ENCODE data around the gene HTR5A.

Gene HTR5A

GRCh38 chr7:155073922-155074321 is 3.8 kb downstream of the HTR5A start:
- Histone ChIP-seq H3K27me3 (ENCODE audit: control insufficient read depth in 2 of 2, insufficient read depth in 2 of 2, low read length in 2 of 2) (peaks cover 2% of the 10 kb centered on the region in 2 donors), H3K9me3 (ENCODE audit: control insufficient read depth in 2 of 2, low read length in 2 of 2) (no peaks in the 10 kb centered on the region), H3K4me1 (ENCODE audit: control insufficient read depth in 2 of 2, insufficient read depth in 2 of 2, low read length in 2 of 2) (no peaks in the 10 kb centered on the region), H3K36me3 (ENCODE audit: control insufficient read depth in 2 of 2, insufficient read depth in 2 of 2, low read length in 2 of 2) (no peaks in the 10 kb centered on the region), H3K9ac (ENCODE audit: low read depth in 1 of 2, low read length in 2 of 2) (no peak overlapping the region), H3K27ac (ENCODE audit: low read depth in 2 of 2, low read length in 2 of 2) (no peak overlapping the region), H3K4me3 (ENCODE audit: low read length in 2 of 2) (no peak overlapping the region)

- Histone ChIP-seq H3K27ac (ENCODE audit: low read depth in 2 of 2, low read length in 2 of 2) (no peak overlapping the region), H3K4me3 (ENCODE audit: low read length in 2 of 2) (no peak overlapping the region), H3K4me1 (ENCODE audit: control insufficient read depth in 2 of 2, insufficient read depth in 2 of 2, low read length in 2 of 2) (no peaks in the 10 kb centered on the region), H3K9me3 (ENCODE audit: control insufficient read depth in 2 of 2, low read length in 2 of 2) (no peaks in the 10 kb centered on the region), H3K27me3 (ENCODE audit: control insufficient read depth in 2 of 2, insufficient read depth in 2 of 2, low read length in 2 of 2) (no peaks in the 10 kb centered on the region), H3K36me3 (ENCODE audit: control insufficient read depth in 2 of 2, insufficient read depth in 2 of 2, low read length in 2 of 2) (no peaks in the 10 kb centered on the region), H3K9ac (ENCODE audit: low read depth in 1 of 2, low read length in 2 of 2) (no peak overlapping the region)
Measured at GRCh38 chr7:155084021-155084420, 13.9 kb downstream of the HTR5A start.

GRCh38 chr7:155084969-155085368 is 14.8 kb downstream of the HTR5A start:
- Histone ChIP-seq H3K27ac (ENCODE audit: low read depth in 2 of 2, low read length in 2 of 2) (no peak overlapping the region), H3K4me1 (ENCODE audit: control insufficient read depth in 2 of 2, insufficient read depth in 2 of 2, low read length in 2 of 2) (no peaks in the 10 kb centered on the region), H3K9me3 (ENCODE audit: control insufficient read depth in 2 of 2, low read length in 2 of 2) (no peaks in the 10 kb centered on the region), H3K4me3 (ENCODE audit: low read length in 2 of 2) (no peak overlapping the region), H3K36me3 (ENCODE audit: control insufficient read depth in 2 of 2, insufficient read depth in 2 of 2, low read length in 2 of 2) (no peaks in the 10 kb centered on the region), H3K27me3 (ENCODE audit: control insufficient read depth in 2 of 2, insufficient read depth in 2 of 2, low read length in 2 of 2) (no peaks in the 10 kb centered on the region), H3K9ac (ENCODE audit: low read depth in 1 of 2, low read length in 2 of 2) (no peak overlapping the region)

GRCh38 chr7:155090684-155091083 is 20.6 kb downstream of the HTR5A start:
- Histone ChIP-seq H3K27me3 (ENCODE audit: control insufficient read depth in 2 of 2, insufficient read depth in 2 of 2, low read length in 2 of 2) (peaks cover 0 to 4% of the 10 kb centered on the region in 2 donors), H3K36me3 (ENCODE audit: control insufficient read depth in 2 of 2, insufficient read depth in 2 of 2, low read length in 2 of 2) (no peaks in the 10 kb centered on the region), H3K4me3 (ENCODE audit: low read length in 2 of 2) (no peak overlapping the region), H3K4me1 (ENCODE audit: control insufficient read depth in 2 of 2, insufficient read depth in 2 of 2, low read length in 2 of 2) (no peaks in the 10 kb centered on the region), H3K27ac (ENCODE audit: low read depth in 2 of 2, low read length in 2 of 2) (no peak overlapping the region), H3K9me3 (ENCODE audit: control insufficient read depth in 2 of 2, low read length in 2 of 2) (no peaks in the 10 kb centered on the region), H3K9ac (ENCODE audit: low read depth in 1 of 2, low read length in 2 of 2) (no peak overlapping the region)

- Histone ChIP-seq H3K27ac (ENCODE audit: low read depth in 2 of 2, low read length in 2 of 2) (no peak overlapping the region), H3K9ac (ENCODE audit: low read depth in 1 of 2, low read length in 2 of 2) (no peak overlapping the region), H3K36me3 (ENCODE audit: control insufficient read depth in 2 of 2, insufficient read depth in 2 of 2, low read length in 2 of 2) (no peaks in the 10 kb centered on the region), H3K9me3 (ENCODE audit: control insufficient read depth in 2 of 2, low read length in 2 of 2) (no peaks in the 10 kb centered on the region), H3K27me3 (ENCODE audit: control insufficient read depth in 2 of 2, insufficient read depth in 2 of 2, low read length in 2 of 2) (peaks cover 0 to 4% of the 10 kb centered on the region in 2 donors), H3K4me1 (ENCODE audit: control insufficient read depth in 2 of 2, insufficient read depth in 2 of 2, low read length in 2 of 2) (no peaks in the 10 kb centered on the region), H3K4me3 (ENCODE audit: low read length in 2 of 2) (no peak overlapping the region)
Measured at GRCh38 chr7:155093596-155093995, 23.5 kb downstream of the HTR5A start.

- H3K9me3 ChIP-seq (ENCODE audit: control insufficient read depth in 2 of 2, low read length in 2 of 2), result no peaks in the 10 kb centered on the region
- no peak overlapping the region for H3K27ac ChIP-seq (ENCODE audit: low read depth in 2 of 2, low read length in 2 of 2)
- no peaks in the 10 kb centered on the region for H3K36me3 ChIP-seq (ENCODE audit: control insufficient read depth in 2 of 2, insufficient read depth in 2 of 2, low read length in 2 of 2)
- H3K4me3 ChIP-seq (ENCODE audit: low read length in 2 of 2), result no peak overlapping the region
- no peaks in the 10 kb centered on the region for H3K4me1 ChIP-seq (ENCODE audit: control insufficient read depth in 2 of 2, insufficient read depth in 2 of 2, low read length in 2 of 2)
- H3K9ac ChIP-seq (ENCODE audit: low read depth in 1 of 2, low read length in 2 of 2), result no peak overlapping the region
- H3K27me3 ChIP-seq (ENCODE audit: control insufficient read depth in 2 of 2, insufficient read depth in 2 of 2, low read length in 2 of 2), result peaks cover 0 to 4% of the 10 kb centered on the region in 2 donors
Measured at GRCh38 chr7:155094636-155095135, 24.6 kb downstream of the HTR5A start.

- H3K27me3 ChIP-seq (ENCODE audit: control insufficient read depth in 2 of 2, insufficient read depth in 2 of 2, low read length in 2 of 2), result peaks cover 0 to 6% of the 10 kb centered on the region in 2 donors
- no peak overlapping the region for H3K4me3 ChIP-seq (ENCODE audit: low read length in 2 of 2)
- H3K36me3 ChIP-seq (ENCODE audit: control insufficient read depth in 2 of 2, insufficient read depth in 2 of 2, low read length in 2 of 2), result no peaks in the 10 kb centered on the region
- H3K27ac ChIP-seq (ENCODE audit: low read depth in 2 of 2, low read length in 2 of 2), result no peak overlapping the region
- H3K4me1 ChIP-seq (ENCODE audit: control insufficient read depth in 2 of 2, insufficient read depth in 2 of 2, low read length in 2 of 2), result no peaks in the 10 kb centered on the region
- H3K9ac ChIP-seq (ENCODE audit: low read depth in 1 of 2, low read length in 2 of 2), result no peak overlapping the region
- no peaks in the 10 kb centered on the region for H3K9me3 ChIP-seq (ENCODE audit: control insufficient read depth in 2 of 2, low read length in 2 of 2)
Measured at GRCh38 chr7:155097338-155097737, 27.2 kb downstream of the HTR5A start.

GRCh38 chr7:155103839-155104238 is 33.7 kb downstream of the HTR5A start:
- Histone ChIP-seq H3K4me3 (ENCODE audit: low read length in 2 of 2) (no peak overlapping the region), H3K27ac (ENCODE audit: low read depth in 2 of 2, low read length in 2 of 2) (no peak overlapping the region), H3K4me1 (ENCODE audit: control insufficient read depth in 2 of 2, insufficient read depth in 2 of 2, low read length in 2 of 2) (no peaks in the 10 kb centered on the region), H3K27me3 (ENCODE audit: control insufficient read depth in 2 of 2, insufficient read depth in 2 of 2, low read length in 2 of 2) (peaks cover 3 to 4% of the 10 kb centered on the region in 2 donors), H3K9ac (ENCODE audit: low read depth in 1 of 2, low read length in 2 of 2) (no peak overlapping the region), H3K9me3 (ENCODE audit: control insufficient read depth in 2 of 2, low read length in 2 of 2) (no peaks in the 10 kb centered on the region), H3K36me3 (ENCODE audit: control insufficient read depth in 2 of 2, insufficient read depth in 2 of 2, low read length in 2 of 2) (no peaks in the 10 kb centered on the region)

- H3K27ac ChIP-seq (ENCODE audit: low read depth in 2 of 2, low read length in 2 of 2), result no peak overlapping the region
- no peaks in the 10 kb centered on the region for H3K9me3 ChIP-seq (ENCODE audit: control insufficient read depth in 2 of 2, low read length in 2 of 2)
- H3K9ac ChIP-seq (ENCODE audit: low read depth in 1 of 2, low read length in 2 of 2), result no peak overlapping the region
- no peaks in the 10 kb centered on the region for H3K36me3 ChIP-seq (ENCODE audit: control insufficient read depth in 2 of 2, insufficient read depth in 2 of 2, low read length in 2 of 2)
- H3K4me1 ChIP-seq (ENCODE audit: control insufficient read depth in 2 of 2, insufficient read depth in 2 of 2, low read length in 2 of 2), result no peaks in the 10 kb centered on the region
- peaks cover 3 to 4% of the 10 kb centered on the region in 2 donors for H3K27me3 ChIP-seq (ENCODE audit: control insufficient read depth in 2 of 2, insufficient read depth in 2 of 2, low read length in 2 of 2)
- no peak overlapping the region for H3K4me3 ChIP-seq (ENCODE audit: low read length in 2 of 2)
Measured at GRCh38 chr7:155104913-155105312, 34.8 kb downstream of the HTR5A start.

GRCh38 chr7:155106356-155106755 is 36.2 kb downstream of the HTR5A start:
- H3K36me3 ChIP-seq (ENCODE audit: control insufficient read depth in 2 of 2, insufficient read depth in 2 of 2, low read length in 2 of 2), result no peaks in the 10 kb centered on the region
- no peak overlapping the region for H3K9ac ChIP-seq (ENCODE audit: low read depth in 1 of 2, low read length in 2 of 2)
- no peaks in the 10 kb centered on the region for H3K4me1 ChIP-seq (ENCODE audit: control insufficient read depth in 2 of 2, insufficient read depth in 2 of 2, low read length in 2 of 2)
- H3K27ac ChIP-seq (ENCODE audit: low read depth in 2 of 2, low read length in 2 of 2), result no peak overlapping the region
- no peak overlapping the region for H3K4me3 ChIP-seq (ENCODE audit: low read length in 2 of 2)
- H3K27me3 ChIP-seq (ENCODE audit: control insufficient read depth in 2 of 2, insufficient read depth in 2 of 2, low read length in 2 of 2), result peaks cover 3 to 4% of the 10 kb centered on the region in 2 donors
- H3K9me3 ChIP-seq (ENCODE audit: control insufficient read depth in 2 of 2, low read length in 2 of 2), result no peaks in the 10 kb centered on the region

GRCh38 chr7:155107126-155107525 is 37.0 kb downstream of the HTR5A start:
- no peak overlapping the region for H3K27ac ChIP-seq (ENCODE audit: low read depth in 2 of 2, low read length in 2 of 2)
- no peak overlapping the region for H3K9ac ChIP-seq (ENCODE audit: low read depth in 1 of 2, low read length in 2 of 2)
- peaks cover 2 to 4% of the 10 kb centered on the region in 2 donors for H3K27me3 ChIP-seq (ENCODE audit: control insufficient read depth in 2 of 2, insufficient read depth in 2 of 2, low read length in 2 of 2)
- no peaks in the 10 kb centered on the region for H3K36me3 ChIP-seq (ENCODE audit: control insufficient read depth in 2 of 2, insufficient read depth in 2 of 2, low read length in 2 of 2)
- H3K4me3 ChIP-seq (ENCODE audit: low read length in 2 of 2), result no peak overlapping the region
- H3K4me1 ChIP-seq (ENCODE audit: control insufficient read depth in 2 of 2, insufficient read depth in 2 of 2, low read length in 2 of 2), result no peaks in the 10 kb centered on the region
- no peaks in the 10 kb centered on the region for H3K9me3 ChIP-seq (ENCODE audit: control insufficient read depth in 2 of 2, low read length in 2 of 2)

Data from mucosa of rectum (tissue), 2 donors.